GM12865 (cell line): ENCODE results near the gene LANCL1.
A peak's percentile ranks its signal among the peaks of the same experiment; 100 is the strongest.

Experiments
- DNase-seq: peaks from one replicate; pipeline ENCODE4 v3.0.0; 2010; ENCODE audit warnings: low read depth
- H3K4me3 ChIP-seq: 2 replicates; pipeline ENCODE4 v1.5.1; 2011; ENCODE audit warnings: mild to moderate bottlenecking, low read depth, low read length, control low read depth
- TF ChIP-seq, protein P1 (sequence below): IDR thresholded peaks from 2 replicates; pipeline ENCODE4 v1.5.1; 2011; ENCODE audit warnings: low read length, control low read depth, low read depth, inconsistent platforms; ENCODE audit not compliant: insufficient read depth; ENCODE audit errors: missing control alignments

LANCL1 gene, protein sequence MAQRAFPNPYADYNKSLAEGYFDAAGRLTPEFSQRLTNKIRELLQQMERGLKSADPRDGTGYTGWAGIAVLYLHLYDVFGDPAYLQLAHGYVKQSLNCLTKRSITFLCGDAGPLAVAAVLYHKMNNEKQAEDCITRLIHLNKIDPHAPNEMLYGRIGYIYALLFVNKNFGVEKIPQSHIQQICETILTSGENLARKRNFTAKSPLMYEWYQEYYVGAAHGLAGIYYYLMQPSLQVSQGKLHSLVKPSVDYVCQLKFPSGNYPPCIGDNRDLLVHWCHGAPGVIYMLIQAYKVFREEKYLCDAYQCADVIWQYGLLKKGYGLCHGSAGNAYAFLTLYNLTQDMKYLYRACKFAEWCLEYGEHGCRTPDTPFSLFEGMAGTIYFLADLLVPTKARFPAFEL

DNA sequence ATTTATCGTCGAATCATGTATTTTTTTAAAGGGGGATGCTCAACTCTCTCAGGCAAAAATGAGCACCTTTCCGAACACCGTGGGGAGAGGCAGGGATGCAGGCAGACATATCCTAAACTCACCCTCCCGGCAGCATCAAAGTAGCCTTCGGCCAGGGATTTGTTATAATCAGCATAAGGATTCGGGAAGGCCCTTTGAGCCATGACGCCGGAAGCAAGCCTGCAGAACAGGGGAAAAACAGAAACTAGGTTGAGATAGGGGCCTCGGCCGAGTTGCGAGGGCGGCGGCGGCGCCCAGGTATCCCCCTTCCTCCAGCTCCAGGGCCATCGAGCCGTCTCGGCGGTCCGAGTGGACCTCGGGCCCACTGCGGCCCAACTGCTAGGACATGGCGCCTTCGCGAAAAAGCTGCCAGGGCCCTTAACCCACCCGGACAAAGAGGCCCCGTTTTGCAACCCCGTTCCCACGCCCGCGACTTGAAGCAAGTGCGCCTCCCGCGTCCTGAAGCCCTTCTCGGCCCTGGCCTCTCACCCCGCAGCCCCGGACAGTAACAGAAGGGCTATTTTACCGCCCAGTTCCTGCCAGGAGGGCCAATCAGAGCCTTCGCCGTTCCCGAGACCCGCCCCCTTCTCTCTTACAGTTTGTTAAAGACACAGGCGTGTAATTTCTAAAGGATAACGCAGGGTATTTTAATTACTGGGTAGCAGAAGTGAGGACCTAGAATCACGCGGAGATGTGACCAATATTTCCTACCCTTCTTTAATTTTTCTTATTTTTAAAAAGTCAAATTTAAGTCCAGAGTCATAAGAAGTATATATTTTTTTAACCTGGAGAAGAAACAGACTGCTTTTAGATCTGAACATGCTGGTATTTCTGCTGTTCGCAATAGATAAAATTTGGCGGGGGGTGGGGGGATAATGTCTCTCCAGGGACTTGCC lies at the start of gene LANCL1:
Gene LANCL1 (minus strand): TSS at position 566 of the 935 bp plus-strand sequence. CDS start 363 bp downstream, at position 203.
- peak within 1 kb of the TSS; percentile 86 for H3K4me3 ChIP-seq
- DNase-seq: peak; percentile 92
- TF ChIP-seq, protein P1, sequence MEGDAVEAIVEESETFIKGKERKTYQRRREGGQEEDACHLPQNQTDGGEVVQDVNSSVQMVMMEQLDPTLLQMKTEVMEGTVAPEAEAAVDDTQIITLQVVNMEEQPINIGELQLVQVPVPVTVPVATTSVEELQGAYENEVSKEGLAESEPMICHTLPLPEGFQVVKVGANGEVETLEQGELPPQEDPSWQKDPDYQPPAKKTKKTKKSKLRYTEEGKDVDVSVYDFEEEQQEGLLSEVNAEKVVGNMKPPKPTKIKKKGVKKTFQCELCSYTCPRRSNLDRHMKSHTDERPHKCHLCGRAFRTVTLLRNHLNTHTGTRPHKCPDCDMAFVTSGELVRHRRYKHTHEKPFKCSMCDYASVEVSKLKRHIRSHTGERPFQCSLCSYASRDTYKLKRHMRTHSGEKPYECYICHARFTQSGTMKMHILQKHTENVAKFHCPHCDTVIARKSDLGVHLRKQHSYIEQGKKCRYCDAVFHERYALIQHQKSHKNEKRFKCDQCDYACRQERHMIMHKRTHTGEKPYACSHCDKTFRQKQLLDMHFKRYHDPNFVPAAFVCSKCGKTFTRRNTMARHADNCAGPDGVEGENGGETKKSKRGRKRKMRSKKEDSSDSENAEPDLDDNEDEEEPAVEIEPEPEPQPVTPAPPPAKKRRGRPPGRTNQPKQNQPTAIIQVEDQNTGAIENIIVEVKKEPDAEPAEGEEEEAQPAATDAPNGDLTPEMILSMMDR: no peak

DNA sequence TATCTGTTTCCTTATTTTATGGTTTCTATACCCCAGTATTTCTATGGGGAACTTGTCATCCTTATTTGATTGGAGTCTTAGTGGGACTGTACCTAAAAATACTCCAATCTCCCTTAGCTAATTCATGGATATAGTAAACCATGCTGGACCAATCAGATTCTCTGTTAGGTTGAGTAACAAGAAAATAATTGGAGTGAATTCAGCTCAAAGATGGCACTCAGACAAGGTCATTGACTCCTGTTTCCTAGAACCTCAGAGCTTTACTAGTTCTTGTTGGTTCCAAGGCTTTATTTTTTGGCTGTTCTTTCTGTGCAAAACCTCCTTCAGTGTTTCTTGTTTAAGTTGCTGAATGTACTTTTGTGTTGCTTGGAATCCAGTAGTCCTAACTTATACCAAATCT lies 48.0 kb upstream of the LANCL1 start:
- H3K4me3 ChIP-seq: no peak overlapping the region
- no peak for DNase-seq
- TF ChIP-seq, protein P1: no peak

DNA sequence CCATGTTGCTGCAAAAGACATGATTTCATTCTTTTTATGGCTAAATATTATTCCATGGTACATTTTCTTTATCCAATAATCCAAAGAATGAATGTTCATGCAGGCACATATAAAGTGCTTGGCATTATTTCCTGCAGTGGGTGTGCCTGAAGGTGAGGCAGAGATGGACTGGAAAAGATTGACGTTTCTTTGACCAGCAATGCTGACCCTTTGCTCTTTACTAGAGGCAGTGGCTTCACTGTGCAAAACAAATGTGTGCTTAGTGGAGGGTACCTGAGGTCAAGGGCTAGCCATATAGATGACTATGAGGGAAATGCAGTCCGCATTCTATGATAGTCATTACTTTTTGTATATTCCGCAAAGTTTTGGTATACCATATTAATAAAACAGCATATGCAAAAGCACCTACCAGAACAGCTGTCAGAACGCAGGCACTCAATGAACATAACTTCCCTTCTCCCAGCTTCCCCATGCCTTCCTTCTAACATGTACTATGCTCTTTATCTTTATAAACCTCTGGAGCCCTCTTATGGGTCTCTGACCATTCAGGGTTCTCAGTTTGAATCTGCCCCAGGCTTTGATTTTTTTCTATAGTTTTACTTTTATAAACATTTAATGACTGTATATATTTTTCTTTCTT lies 47.2 kb upstream of the LANCL1 start:
- no peak overlapping the region for H3K4me3 ChIP-seq
- no peak for DNase-seq
- TF ChIP-seq, protein P1: no peak

DNA sequence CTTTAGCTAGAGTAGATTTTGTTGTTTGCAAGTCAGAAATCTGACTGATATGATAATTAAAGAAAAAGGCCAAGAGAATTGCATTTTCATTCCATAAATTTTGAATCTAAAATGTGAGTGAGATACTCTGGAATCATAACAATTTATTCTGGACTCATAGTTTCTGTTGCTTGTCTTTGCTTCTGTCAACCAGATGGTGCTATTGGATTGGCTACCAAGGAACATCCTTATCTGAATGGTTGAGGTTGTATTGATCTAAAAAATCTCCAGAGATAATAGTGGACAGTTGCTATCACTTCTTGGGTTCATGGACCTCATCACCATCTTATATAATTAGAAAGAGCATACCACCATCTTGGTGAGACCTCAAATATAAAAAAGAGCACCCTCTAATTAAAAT lies 45.8 kb upstream of the LANCL1 start:
- TF ChIP-seq, protein P1: no peak
- no peak overlapping the region for H3K4me3 ChIP-seq
- no peak for DNase-seq

DNA sequence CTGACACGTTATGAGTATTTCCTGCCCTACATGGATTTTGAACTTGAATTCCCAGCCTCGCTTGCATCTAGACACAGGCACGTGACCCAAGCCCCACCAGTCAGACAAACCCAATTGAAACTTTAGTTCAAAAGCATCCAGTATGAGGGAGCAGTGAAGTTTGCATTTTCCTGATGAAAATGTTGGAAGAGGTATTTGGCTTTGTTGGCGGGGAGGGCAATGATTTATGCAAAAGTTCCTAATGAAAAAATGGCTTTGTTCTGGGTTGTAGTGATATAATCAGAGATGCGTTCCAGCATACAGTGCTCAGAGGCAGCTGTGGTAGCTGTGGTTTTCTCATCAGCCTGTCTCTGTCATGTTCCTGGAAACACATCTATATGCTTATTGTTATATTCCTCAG lies 43.0 kb upstream of the LANCL1 start:
- DNase-seq: no peak
- no peak overlapping the region for H3K4me3 ChIP-seq
- TF ChIP-seq, protein P1: no peak

DNA sequence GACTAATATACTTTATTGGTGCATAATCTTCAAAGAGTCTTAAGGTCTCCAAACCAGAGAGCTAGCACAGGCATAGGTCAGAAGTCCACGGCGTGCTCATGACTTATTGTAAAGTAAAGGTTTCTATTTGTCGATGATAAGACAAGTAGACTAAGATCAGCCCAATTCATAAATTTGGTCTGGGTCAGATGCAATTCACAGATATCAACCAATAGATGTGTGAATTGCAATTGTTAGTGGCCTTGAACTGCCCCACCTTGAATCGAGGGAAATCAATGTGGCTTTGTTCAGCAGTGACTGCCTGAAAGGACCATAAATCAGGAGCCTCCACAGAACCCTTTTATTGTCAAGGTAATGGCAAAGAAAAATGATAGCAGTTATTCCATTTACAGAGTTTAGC lies 40.7 kb upstream of the LANCL1 start:
- TF ChIP-seq, protein P1: no peak
- no peak for DNase-seq
- H3K4me3 ChIP-seq: no peak overlapping the region
